GM18858 (cell line): Measurements from ENCODE around the gene OSBPL2.

Experiments used
- ATAC-seq: cut with Tn5 transposase; IDR thresholded peaks from one replicate; pipeline ENCODE4 v1.9.1; 2021; ENCODE audit not compliant: unreplicated experiment

The OSBPL2 gene

DNA sequence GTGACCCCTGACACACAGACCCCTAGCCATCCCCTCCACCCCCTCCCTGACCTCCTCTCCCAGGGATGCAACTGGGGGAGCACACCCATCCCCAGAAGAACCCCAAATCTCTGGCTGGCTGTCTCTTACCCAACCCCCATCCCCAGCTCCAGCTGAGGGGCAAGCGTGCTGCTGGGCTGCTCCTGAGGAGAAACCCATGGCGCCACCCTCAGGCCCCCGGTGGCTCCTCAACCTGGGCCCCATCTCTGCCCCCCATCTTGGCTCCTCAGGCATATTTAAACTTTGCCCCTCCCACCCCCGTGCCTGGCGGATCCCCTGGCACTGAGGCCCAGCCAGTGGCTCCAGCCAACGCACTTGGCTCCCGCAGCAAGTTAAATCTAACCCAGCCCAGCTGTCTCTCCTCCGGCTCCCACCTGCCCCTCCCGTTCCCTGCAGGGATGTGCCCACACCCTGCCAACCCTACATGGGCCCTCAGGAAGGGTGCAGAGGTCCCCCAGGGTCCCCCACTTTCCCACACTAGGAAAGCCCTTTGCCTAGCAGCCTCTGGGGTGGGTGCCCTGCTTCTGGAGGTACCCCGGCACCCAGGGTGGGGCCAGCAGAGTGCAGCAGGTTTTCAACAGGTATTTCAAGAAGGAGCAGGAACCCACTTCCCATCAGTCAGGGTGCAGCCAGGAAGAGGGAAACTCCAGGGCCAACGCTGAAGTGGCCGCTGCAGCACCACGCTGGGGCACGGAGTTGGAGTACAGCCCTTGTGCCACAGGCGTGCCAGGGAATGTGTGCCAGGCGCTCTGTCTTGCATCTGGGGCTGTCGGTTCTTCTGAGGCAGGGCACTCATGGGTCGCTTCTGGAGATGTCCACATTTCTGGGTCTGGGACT lies 5.3 kb upstream of the OSBPL2 start:
- no peak for ATAC-seq

GRCh38 chr20:62233684-62234083 lies 4.6 kb upstream of the OSBPL2 start:
- ATAC-seq = no peak

GRCh38 chr20:62234339-62234738 lies 4.0 kb upstream of the OSBPL2 start:
- no peak for ATAC-seq

DNA sequence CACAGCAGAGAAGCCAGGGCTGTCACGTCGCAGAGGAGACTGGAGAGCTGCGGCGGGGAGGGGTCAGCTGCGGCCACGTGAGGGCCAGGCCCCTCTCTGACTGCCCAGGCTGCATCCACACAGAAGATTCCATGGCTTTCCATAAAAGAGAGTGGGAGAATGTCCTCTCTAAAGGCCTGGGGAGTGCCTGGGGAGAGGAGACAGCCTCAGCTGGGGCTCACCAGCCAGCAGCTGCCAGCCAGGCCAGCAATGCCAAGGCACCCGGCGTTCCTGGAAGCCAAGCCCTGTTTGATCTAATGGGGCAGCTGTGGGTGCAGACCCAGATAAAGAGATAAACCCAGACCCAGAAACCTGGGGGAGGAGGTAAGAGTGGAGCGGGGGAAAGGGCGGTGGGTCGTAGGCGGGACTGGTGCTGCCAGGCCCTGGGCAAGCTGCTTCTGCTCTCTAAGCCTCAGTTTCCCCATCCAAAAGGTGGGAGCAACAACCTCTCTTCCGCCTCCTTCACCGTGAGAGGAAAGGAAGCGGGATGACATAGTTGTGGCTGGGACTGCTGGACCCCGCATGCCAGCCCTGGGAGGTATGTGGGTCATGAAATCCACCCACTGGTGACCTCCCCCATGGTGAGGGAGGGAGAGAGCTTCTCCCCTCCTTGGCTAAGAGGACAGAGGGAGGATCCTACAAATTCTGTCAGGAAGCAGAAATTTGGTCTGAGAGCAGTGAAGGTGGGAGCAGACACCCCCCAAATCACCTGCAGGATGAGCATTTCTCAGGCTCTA lies 3.1 kb upstream of the OSBPL2 start:
- no peak for ATAC-seq

- ATAC-seq = no peak
These were observed 2.6 kb upstream of the OSBPL2 start for GRCh38 chr20:62235777-62236157.

DNA sequence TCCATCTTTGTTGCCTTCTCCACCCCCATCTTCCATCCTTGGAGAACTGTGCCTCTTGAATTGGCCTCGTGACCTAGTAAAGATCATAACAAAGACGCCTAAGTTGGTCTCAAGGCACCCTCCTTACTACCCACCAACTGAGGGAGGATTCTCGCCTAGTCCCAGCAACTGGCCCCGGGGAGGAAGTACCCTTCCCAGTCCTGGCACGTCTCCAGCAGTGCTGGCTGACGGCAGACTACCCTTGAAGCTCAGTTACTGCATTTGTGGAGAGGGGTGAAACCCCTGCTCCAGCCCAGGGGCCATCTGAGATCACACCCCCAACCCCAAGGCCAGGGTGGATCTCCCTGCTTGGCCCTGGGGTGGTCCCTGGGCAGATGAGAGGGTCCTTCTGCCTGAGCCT lies 2.1 kb upstream of the OSBPL2 start:
- no peak for ATAC-seq

DNA sequence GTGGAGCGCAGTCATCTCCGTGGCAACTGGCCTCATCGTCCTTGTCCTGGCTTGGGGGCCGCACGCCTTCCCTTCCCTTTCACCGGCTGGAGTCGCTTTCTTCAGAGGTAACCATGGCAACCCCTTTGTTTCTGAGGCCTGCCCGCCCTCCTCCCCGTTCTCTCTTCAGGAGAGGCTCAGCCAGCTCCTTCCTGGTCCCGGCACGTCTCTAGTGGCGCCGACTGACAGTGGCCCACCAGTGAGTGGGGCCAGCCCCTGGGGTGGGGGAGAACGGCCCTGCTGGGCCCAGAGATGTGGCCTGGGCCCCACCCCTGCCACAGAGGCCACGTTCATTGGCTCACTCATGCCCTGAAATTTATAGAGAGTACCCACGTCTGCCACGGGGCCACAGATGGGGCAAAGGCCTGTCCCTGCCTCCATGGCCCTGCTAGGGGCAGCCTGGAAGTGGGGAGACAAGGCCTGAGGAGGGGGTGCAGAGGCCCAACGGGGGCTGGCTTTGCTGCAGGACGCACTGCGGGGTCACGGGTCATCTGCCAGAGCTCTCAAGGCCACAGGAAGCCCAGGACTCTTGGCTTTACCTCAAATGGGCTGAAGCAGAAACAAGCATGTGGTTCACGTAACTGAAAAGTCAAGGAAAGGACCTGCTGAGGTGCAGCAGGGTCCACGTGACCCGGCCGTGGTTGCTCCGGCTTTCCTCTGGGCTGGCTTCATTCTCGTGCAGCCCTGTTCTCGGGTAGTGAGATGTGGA lies 1.4 kb upstream of the OSBPL2 start:
- no peak for ATAC-seq

DNA sequence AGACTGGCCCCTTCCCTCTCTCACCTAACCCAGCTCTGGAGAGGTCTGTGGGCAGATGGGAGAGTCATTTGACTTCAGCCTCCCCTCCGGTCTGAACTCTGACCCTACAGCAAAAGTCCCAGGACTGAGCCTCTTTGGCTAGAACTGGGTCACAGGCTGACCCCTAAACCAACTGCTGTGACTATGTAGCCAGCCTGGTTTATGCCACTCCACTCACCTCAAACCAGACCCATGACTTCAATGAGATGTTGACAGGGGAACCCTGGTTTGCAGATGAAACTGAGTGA lies 864 bp upstream of the OSBPL2 start:
- ATAC-seq = no peak

DNA sequence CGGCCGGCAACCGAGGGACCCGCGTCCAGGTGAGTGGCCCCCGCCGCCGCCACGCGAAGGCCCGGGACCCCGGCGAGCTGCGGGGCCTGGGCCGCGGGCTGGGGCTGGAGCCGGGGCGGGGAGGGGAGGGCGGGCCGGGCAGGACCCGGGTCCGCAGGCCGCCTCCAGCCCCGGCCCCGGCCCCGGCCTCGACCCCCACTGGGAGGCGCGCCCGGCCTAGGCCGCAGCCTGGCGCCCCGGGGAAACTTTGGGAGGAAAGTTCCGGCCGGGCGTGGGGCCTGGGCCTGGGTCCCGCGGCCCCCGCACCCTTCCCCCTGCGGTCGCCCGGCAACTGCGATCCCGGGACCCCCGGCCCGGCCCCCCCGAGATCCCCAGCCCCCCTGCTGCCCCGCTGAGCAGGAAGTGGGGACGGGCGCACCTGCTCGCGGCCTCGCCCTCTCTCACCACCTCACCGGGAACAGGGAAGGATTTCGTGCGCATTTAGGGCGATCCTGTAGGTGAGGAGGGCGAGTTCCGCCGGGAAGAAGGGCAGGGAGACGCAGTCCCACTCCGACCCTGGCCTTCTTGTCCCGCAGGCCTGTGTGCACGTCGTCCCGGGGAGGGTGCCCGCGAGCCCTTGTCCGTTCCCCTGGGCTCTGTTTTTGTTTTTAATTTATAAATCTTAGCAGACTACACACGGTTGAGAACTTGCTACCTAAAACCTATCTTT lies 402 bp downstream of the OSBPL2 start:
- no peak for ATAC-seq

DNA sequence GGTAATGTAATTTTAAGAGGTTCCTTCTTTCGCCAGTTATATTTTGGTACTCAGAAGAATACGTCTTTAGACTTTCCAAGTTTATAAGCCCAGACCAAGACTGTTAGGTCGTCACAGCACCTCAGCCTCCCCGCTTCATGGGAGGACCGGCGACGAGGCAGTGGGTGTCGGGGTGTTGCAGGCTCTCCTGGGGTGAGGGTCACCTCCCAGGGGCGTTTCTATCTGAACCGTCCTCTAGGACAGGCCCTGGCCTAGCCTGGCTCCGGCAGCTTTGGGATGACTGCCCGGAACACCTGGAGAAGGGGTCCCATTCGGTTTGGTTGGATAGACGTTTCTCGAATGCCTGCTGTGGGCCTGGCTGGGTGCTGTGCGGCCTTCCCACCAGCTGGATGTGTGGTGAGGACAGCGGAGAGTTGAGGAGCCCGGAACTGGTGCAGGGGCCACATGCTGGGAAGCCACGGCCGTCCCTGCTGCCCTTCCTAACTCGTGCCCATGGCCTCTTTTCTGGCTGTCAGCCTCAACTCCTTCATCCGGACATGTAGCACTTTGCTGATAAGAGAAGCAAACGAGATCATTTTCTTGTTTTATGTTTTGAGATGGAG lies 1.1 kb downstream of the OSBPL2 start:
- no peak for ATAC-seq

DNA sequence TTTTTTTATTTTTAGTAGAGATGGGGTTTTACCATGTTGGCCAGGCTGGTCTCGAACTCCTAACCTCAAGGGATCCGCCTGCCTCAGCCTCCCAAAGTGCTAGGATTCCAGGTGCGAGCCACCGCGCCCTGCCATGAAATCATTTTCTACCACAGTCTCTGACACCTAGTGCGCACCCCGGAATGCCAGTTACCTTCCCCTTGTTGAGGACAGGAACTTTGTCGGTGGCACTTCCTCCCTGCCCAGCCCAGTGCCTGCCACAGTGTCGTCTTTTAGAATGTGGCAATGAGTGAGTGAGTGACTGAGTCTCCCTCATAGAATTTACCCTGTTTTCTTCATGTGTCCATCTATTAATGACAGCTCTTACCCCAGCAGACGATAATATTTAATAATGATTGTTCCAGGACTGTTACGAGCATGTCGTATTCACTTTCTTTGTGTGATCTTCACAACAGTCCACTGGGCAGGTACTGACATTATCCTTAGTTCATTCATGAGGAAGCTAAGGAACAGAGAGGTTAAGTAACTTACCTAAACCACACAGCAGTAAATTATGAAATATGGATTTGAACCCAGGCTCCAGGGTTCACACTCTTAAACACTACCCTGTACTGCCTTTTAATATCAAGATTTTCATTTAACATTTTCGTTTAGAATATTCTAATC lies 1.8 kb downstream of the OSBPL2 start:
- no peak for ATAC-seq

GRCh38 chr20:62241506-62241905 lies 3.2 kb downstream of the OSBPL2 start:
- no peak for ATAC-seq

GRCh38 chr20:62242176-62242575 lies 3.9 kb downstream of the OSBPL2 start:
- no peak for ATAC-seq

DNA sequence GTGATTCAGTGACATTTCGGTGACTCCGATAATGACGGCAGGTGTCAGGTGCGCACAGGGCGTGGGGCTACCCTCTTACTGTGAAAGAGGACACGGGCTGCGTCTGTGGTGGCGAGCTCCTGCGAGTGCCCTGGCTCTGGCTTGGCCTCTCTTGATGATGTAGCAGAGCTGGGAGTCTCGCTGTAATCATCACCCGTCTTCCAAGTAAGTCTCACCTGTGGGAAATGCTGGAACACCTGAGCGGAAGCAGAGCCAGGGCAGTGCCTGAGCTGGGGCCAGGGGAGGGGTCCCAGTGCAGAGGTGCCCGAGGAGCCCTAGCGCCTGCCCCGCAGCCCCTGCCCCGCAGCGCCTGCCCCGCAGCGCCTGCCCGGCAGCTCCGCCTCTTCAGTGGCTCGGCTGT lies 4.8 kb downstream of the OSBPL2 start:
- no peak for ATAC-seq

DNA sequence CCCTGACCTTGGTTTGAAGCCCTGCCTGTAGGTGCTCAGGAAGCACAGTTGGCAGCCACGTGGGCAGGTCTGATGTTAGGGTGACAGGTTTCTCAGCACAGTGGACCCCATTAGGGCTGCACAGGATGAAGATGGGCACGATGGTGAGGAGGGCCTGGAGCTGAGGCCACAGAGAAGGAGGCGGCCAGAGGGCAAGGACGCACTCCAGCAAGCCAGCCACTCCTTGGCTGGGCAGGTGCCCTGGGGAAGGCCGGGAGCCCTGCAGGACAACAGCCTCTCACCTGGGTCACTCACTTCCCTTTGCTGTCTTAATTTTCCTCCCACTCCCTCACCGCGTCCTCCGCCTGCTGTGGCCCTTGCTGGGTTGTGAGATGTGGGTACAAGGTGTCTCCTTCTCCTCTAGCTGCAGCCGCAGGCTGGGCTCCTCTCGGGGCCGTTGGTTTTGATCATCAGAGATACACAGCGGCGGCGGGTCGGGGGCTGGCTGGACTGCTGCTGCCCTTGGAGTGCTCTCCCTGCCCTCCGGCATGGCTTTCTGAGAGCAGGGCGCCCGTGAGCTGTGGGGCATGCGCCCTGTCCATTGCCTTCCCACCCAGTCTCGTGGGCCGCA lies 5.7 kb downstream of the OSBPL2 start:
- ATAC-seq = no peak

DNA sequence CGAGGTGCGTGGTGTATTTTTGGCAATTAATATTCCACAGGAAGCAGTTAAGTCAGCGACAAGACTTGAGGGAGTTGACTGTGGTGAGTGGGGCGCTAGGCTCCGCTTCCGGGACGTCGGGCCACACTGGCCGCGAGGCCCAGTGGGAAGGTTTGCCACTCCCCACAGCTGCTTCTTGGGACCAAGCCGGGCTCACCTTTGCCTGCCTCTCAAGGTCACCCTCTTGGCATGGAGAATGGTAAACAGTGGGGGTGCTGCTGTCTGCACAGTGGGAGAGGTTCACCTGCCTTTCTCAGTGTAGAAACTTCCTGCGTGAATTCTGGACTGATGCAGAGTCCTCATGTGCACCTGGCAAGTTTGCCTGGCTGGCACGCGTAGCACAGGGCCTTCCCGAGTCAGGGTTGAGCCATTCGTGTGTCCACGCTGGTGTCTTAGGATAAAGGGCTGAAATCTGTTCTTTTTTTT lies 6.4 kb downstream of the OSBPL2 start:
- ATAC-seq = no peak

DNA sequence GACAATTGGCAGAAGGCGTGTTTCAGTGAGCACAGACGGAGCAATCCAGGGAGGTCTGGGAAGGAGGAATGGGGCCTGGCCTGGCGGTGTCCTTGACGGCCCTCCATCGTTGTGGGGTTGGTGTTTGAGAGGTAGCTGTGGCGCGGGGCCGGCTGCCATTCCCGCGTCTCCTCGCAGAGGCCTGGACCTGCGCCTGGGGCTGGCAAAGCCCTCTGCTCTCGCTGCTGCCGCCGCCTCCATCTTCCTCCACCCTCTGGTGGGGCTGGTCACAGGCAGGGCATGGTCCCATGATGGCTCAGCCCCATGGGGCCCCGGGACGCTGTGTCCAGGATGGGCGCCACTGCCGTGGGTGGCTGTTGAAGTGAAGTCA lies 7.6 kb downstream of the OSBPL2 start:
- ATAC-seq = no peak

DNA sequence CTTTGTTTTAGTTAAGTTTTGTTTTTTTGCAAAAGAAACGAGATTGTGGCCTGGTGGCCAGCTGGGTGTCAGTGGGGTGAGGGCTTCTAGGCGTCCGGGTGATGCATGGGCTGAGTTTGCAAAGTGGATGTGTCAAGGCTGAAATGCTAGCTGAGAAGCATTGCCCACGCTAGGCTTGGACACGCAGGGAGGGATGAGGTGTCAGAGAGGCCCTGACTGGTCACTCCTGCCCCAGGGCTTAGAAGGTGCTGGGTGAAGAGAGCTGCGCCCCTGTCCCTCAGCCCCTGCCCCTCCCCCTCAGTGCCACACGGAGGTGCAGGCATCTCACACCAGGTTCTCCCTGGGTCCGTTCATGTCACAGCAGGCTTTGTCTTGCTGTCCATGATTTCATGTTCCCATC lies 8.1 kb downstream of the OSBPL2 start:
- no peak for ATAC-seq

DNA sequence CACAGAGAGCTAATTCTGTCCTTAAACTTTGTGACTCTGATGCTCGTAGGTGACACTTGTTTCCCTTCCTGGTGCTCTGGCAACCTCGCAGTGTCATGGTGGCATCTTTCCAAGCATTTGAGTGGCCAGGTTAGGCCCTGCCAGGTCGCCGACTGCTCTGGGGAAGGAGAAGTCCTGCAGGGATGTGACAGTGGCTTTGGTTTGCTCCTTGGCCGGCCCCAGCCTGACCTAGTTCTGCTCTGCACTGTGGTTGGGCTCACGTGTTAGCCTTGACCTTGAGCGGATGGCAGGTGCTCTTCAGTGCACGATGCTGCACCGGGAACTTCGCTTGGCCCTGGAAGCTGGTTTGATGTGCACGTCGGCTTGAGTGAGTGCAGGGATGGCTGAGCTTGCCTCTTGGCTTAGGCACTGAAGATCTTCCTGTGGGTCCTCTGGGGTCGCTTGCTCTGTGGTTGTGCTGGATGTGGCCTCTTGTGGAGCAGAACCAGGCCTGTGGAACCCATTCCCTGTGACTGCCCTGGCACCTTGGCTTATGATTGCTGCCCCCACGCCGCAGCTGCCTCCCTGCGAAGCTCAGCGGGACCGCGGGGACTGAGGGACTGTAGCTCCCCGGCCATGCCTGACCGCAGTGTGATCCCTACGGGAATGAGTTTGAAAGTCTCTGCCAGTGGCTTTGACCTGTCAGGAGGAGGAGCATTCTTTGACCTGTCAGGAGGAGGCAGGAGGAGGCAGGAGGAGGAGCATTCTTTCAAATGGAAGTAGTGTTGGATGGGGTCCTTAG lies 8.7 kb downstream of the OSBPL2 start:
- no peak for ATAC-seq
